ENCODE measurements around the gene HIVEP3.
"Not testable (repeated sequence)": the region's sequence is repeated elsewhere in the genome, so short reads cannot be mapped to it uniquely, and the experiment has no call there.

Gene HIVEP3

GRCh38 chr1:41924911-41925310 is 6.2 kb upstream of the HIVEP3 start:
- in situ Hi-C loops (cut with HindIII; ENCODE audit: low sequenced_read_pairs): no loop called here

DNA sequence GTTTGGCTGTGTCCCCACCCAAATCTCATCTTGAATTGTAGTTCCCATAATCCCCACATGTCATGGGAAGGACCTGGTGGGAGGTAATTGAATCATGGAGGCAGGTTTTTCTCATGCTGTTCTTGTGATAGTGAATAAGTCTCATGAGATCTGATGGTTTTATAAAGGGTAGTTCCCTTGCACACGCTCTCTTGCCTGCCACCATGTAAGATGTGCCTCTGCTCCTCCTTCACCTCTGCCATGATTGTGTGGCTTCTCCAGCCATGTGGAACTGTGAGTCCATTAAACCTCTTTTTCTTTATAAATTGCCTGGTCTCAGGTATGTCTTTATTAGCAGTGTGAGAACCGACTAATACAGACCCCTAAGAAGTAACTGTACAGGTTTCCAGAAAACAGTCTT is 2.5 kb upstream of the HIVEP3 start:
- in situ Hi-C loops (cut with HindIII; ENCODE audit: low sequenced_read_pairs): not testable (repeated sequence)

- in situ Hi-C loops (cut with HindIII; ENCODE audit: low sequenced_read_pairs): no loop called here
These were observed 1.9 kb upstream of the HIVEP3 start for GRCh38 chr1:41920658-41921057.

GRCh38 chr1:41919764-41920397 is 1.2 kb upstream of the HIVEP3 start:
- in situ Hi-C loops (cut with HindIII; ENCODE audit: low sequenced_read_pairs): no loop called here

DNA sequence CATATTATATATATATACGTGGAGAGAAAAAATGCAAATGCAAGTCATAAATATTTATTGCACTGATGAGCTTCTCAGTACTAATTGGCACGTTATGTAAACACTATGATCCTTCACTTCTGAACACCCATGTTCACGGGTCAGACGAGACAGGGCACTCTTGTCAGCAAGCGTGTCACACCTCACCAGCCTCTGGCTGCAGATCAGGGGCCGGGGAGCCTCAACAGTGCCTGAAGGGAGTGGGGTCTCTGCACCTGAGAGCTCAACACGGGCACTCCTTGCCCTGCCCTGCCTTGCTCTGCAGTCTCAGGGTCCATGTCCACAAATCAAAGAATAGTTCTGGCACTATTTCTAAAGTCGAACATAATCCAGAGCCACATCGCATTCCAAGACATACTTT is 409 bp upstream of the HIVEP3 start:
- in situ Hi-C loops (cut with HindIII; ENCODE audit: low sequenced_read_pairs): no loop called here

GRCh38 chr1:41917835-41918449 is 780 bp downstream of the HIVEP3 start:
- in situ Hi-C loops (cut with HindIII; ENCODE audit: low sequenced_read_pairs): no loop called here

DNA sequence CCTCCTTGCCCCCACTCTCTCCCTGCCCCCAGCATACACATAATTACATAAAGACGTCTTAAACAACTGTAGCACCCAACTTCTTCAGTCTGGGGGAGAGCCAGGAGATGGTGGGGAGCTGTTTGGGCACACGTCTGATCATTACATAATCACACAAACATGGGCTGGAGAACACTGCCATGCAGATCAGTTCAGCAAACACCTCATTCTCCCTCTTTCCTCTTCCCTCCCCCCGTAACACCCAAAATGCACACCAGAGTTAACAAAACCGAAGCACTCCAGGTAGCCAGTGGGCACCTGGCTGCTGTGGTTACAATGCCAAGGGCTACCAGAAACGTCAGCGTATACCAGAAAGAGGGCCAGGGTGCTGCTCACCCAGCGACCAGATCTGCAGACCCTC is 1.6 kb downstream of the HIVEP3 start:
- in situ Hi-C loops (cut with HindIII; ENCODE audit: low sequenced_read_pairs): no loop called here

- in situ Hi-C loops (cut with HindIII; ENCODE audit: low sequenced_read_pairs): no loop called here
These were observed 2.7 kb downstream of the HIVEP3 start for GRCh38 chr1:41915786-41916571.

DNA sequence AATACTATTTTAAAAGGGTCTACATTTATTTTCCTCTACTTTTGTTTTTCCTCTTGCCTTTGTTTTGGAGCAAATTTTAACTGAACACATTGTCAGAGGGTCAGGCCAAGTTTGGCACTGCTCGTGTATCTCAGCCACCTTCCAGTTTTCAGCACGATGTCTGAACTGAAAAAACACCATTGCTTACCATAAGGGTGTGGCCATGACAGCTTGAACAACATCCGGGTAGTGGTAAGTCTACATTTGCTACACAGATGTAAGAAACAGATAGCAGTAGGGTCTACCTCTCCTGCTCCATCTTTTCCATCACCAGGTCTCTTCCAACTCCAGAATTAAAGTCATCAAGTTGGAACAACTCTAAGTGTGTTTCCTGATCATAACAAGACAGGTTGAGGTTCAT is 4.2 kb downstream of the HIVEP3 start:
- in situ Hi-C loops (cut with HindIII; ENCODE audit: low sequenced_read_pairs): loop anchor here (5.0 kb wide), 1 partner anchor 38 kb away; no protein-coding TSS in a partner anchor

- in situ Hi-C loops (cut with HindIII; ENCODE audit: low sequenced_read_pairs): loop anchor here (5.0 kb wide), 1 partner anchor 39 kb away; no protein-coding TSS in a partner anchor
These were observed 5.7 kb downstream of the HIVEP3 start for GRCh38 chr1:41913014-41913413.

- in situ Hi-C loops (cut with HindIII; ENCODE audit: low sequenced_read_pairs): no loop called here
These were observed 10.3 kb downstream of the HIVEP3 start for GRCh38 chr1:41908288-41908895.

DNA sequence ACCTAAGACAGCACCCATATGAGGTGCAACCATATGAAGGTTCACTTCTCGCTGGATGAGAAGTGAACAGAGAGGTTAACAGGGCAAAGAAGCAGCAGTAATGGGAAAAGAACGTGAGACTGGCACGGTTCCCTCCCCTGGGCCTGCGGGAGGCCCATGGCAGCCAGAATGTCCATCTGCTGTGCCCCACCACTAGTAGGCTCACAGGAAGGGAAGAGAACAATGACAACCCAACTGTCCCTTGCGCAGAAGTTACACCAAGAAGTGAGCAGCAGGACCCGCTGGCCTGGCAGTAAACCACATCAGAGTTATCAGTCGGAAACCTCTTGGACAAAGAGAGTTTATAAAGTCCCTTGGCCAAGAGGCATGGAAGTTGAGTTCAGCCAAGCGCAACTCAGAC is 11.3 kb downstream of the HIVEP3 start:
- in situ Hi-C loops (cut with HindIII; ENCODE audit: low sequenced_read_pairs): no loop called here

DNA sequence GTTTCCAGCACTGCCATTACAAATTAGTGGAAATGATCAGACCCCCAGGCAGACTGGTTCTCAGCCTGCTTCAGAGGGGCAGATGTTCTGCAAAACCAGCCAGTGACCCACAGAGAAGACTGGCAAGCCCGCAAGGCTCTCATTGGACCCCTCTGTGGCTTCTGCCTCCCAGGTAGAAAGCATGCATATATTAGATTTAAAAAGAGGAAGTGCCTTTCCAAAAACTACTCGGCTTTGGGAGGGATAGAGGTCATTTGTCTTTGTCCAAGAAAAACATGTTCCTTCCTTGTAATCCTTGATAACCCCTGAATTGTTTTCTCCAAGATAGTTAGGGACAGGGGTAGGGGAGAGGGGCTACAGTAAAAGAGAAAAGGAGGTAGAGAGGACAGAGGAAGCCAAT is 11.8 kb downstream of the HIVEP3 start:
- in situ Hi-C loops (cut with HindIII; ENCODE audit: low sequenced_read_pairs): no loop called here

GRCh38 chr1:41905093-41905675 is 13.5 kb downstream of the HIVEP3 start:
- in situ Hi-C loops (cut with HindIII; ENCODE audit: low sequenced_read_pairs): no loop called here

- in situ Hi-C loops (cut with HindIII; ENCODE audit: low sequenced_read_pairs): no loop called here
These were observed 16.1 kb downstream of the HIVEP3 start for GRCh38 chr1:41902664-41903063.

- in situ Hi-C loops (cut with HindIII; ENCODE audit: low sequenced_read_pairs): no loop called here
These were observed 16.6 kb downstream of the HIVEP3 start for GRCh38 chr1:41902159-41902577.

- in situ Hi-C loops (cut with HindIII; ENCODE audit: low sequenced_read_pairs): no loop called here
These were observed 17.2 kb downstream of the HIVEP3 start for GRCh38 chr1:41901551-41901950.

DNA sequence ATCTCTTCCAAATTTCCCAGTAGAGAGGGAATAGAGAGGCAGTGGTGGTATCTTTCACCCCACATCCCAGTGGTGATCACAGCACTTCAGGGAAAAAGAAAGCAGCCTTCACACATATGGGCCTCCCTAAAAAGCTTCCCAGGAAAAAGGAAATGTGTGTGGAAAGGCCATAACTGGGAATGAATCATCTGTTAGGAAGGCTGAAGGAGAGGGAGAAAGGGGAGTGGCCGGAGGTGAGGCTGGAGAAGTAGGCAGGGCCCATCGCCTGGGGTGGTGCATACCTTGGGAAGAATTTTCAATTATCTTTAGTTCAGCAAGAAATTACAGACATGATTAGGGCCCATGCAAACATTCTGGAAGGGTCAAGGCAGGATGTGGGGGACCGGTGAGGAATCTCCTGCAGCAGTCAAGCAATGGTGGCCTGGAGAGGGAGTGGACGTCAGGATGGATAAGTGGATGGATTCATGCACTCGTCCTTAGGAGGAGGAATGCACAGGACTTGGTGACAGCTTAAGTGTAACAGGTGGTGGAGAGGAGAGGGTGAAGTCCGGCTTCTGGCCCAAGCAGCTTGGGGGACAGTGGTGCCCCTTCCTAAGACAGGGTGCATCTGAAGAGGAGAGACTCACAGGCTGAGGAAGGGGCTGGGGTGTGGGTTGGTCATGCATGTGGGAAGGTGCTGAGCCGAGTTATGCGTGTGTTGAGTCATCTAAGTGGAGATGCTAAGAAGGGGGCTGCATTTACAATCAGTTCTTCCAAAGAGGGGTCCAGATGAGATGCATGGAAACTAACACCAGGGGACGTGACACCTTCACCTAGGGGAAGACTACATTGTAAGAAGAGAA is 17.9 kb downstream of the HIVEP3 start:
- in situ Hi-C loops (cut with HindIII; ENCODE audit: low sequenced_read_pairs): no loop called here

- in situ Hi-C loops (cut with HindIII; ENCODE audit: low sequenced_read_pairs): no loop called here
These were observed 20.5 kb downstream of the HIVEP3 start for GRCh38 chr1:41898191-41898713.

- in situ Hi-C loops (cut with HindIII; ENCODE audit: low sequenced_read_pairs): no loop called here
These were observed 23.2 kb downstream of the HIVEP3 start for GRCh38 chr1:41895552-41895951.
